Activated B cell treated with CpG ODN at 0.5 μM for 24 hours (primary cell): ENCODE data around the gene USP20. TPM values are rescaled to one million over a fixed set of nuclear protein-coding genes. Genes with fewer than 3 reads are reported as not detected.

ENCODE experiments used
- ATAC-seq: fragments of 200-7000 bp; cut with Tn5 transposase; one replicate; pipeline ENCODE4 v1.10.0; 2021; ENCODE audit warnings: low read depth, mild to moderate bottlenecking, moderate library complexity
- CTCF ChIA-PET: fragments of 350-600 bp; sonication (Branson Sonifier 250); formaldehyde crosslinking; loops from one replicate; lab custom pipeline; 2021; ENCODE audit warnings: antibody characterized with exemption; lab: Charles Lee
- POLR2A ChIA-PET: fragments of 350-600 bp; sonication (Branson Sonifier 250); formaldehyde crosslinking; loops from one replicate; lab custom pipeline; 2021; ENCODE audit warnings: antibody characterized with exemption; lab: Charles Lee
- DNase-seq: peaks from one replicate; pipeline ENCODE4 v3.0.0; 2022
- H3K27ac Mint-ChIP-seq: one replicate; pipeline ENCODE4 v1.8.0; 2020; ENCODE audit warnings: mixed read lengths
- H3K27me3 Mint-ChIP-seq: one replicate; pipeline ENCODE4 v1.8.0; 2021; ENCODE audit warnings: mixed read lengths
- H3K36me3 Mint-ChIP-seq: one replicate; pipeline ENCODE4 v1.8.0; 2021; ENCODE audit warnings: low read depth, mixed read lengths
- H3K4me1 Mint-ChIP-seq: one replicate; pipeline ENCODE4 v1.8.0; 2021; ENCODE audit warnings: mixed read lengths
- H3K4me3 Mint-ChIP-seq: one replicate; pipeline ENCODE4 v1.8.0; 2020; ENCODE audit warnings: mild to moderate bottlenecking, mixed read lengths
- H3K9me3 Mint-ChIP-seq: one replicate; pipeline ENCODE4 v1.8.0; 2020; ENCODE audit warnings: mixed read lengths
- CTCF ChIP-seq: fragments of 200-600 bp; IDR thresholded peaks from one replicate; pipeline ENCODE4 v1.8.0; 2022; ENCODE audit warnings: antibody characterized with exemption, mild to moderate bottlenecking
- intact Hi-C: fragments of 100-400 bp; cut with micrococcal nuclease; formaldehyde crosslinking; loops from one replicate; pipeline ENCODE4 v1.15.1; 2024
- total RNA-seq: library from RNA; stranded (reverse); gene quantifications from 2 replicates; pipeline ENCODE4 v1.2.3, GENCODE V29; 2022

The USP20 gene
- total RNA-seq, 1 donor from 2014 or later = 31.6 TPM

- H3K4me1 Mint-ChIP-seq = peaks cover 28% of the 10 kb centered on the region
- ChIA-PET CTCF (no interaction called here), POLR2A (no interaction called here)
- no peaks in the 10 kb centered on the region for H3K9me3 Mint-ChIP-seq
- ATAC-seq = no peak
- no peak overlapping the region for H3K27ac Mint-ChIP-seq
- H3K36me3 Mint-ChIP-seq = peaks cover 41% of the 10 kb centered on the region
- DNase-seq = no peak
- no peaks in the 10 kb centered on the region for H3K27me3 Mint-ChIP-seq
- no peak overlapping the region for H3K4me3 Mint-ChIP-seq
- TF ChIP-seq CTCF = no peak
- intact Hi-C loops = loop anchor here (10.0 kb wide), 1 partner anchor 474 kb away; no protein-coding TSS in a partner anchor
These were observed 45.6 kb downstream of the USP20 start for GRCh38 chr9:129880654-129881546.

- intact Hi-C loops = loop anchor here (10.0 kb wide), 1 partner anchor 473 kb away; no protein-coding TSS in a partner anchor
- ATAC-seq (no peak), DNase-seq (no peak)
- Mint-ChIP-seq H3K4me3 (no peak overlapping the region), H3K9me3 (no peaks in the 10 kb centered on the region), H3K27me3 (no peaks in the 10 kb centered on the region), H3K4me1 (peaks cover 35% of the 10 kb centered on the region), H3K36me3 (peaks cover 37% of the 10 kb centered on the region), H3K27ac (no peak overlapping the region)
- CTCF ChIA-PET = no interaction called here
- no peak for TF ChIP-seq CTCF
- POLR2A ChIA-PET = interaction anchor here (1.1 kb wide), 1 partner anchor 259 kb away, joined by 3 read pairs; no protein-coding TSS in a partner anchor
These were observed 46.5 kb downstream of the USP20 start for GRCh38 chr9:129881547-129882324.

GRCh38 chr9:129884220-129885017 is 49.2 kb downstream of the USP20 start:
- no peaks in the 10 kb centered on the region for H3K9me3 Mint-ChIP-seq
- H3K27ac Mint-ChIP-seq = peak overlapping the region; percentile 98
- peaks cover 41% of the 10 kb centered on the region for H3K36me3 Mint-ChIP-seq
- peak overlapping the region; percentile 84 for H3K4me3 Mint-ChIP-seq
- ChIA-PET POLR2A (interaction anchor here (0.5 to 8.6 kb wide), 14 partner anchors 10 to 244 kb away, joined by 3 to 109 read pairs (median 5); partner anchors contain the start of genes C9orf78, FNBP1 and USP20), CTCF (interaction anchor here (0.8 to 1.7 kb wide), 11 partner anchors 13 to 223 kb away, joined by 3 to 13 read pairs (median 5); partner anchors contain the start of genes C9orf78 and USP20)
- TF ChIP-seq CTCF = no peak
- peak; percentile 92 for DNase-seq
- H3K4me1 Mint-ChIP-seq = peaks cover 59% of the 10 kb centered on the region
- no peaks in the 10 kb centered on the region for H3K27me3 Mint-ChIP-seq
- ATAC-seq = peak; percentile 61
- intact Hi-C loops = loop anchor here (1.0 to 10.0 kb wide), 8 partner anchors 34 to 745 kb away; partner anchors contain the start of genes C9orf78, TOR1B and USP20

- TF ChIP-seq CTCF = no peak
- DNase-seq (peak; percentile 48), ATAC-seq (no peak)
- intact Hi-C loops = loop anchor here (1.0 to 10.0 kb wide), 6 partner anchors 34 to 746 kb away; no protein-coding TSS in a partner anchor
- peak overlapping the region; percentile 84 for H3K4me3 Mint-ChIP-seq
- H3K9me3 Mint-ChIP-seq = no peaks in the 10 kb centered on the region
- H3K27me3 Mint-ChIP-seq = no peaks in the 10 kb centered on the region
- ChIA-PET CTCF (interaction anchor here (0.6 to 2.8 kb wide), 16 partner anchors 13 to 222 kb away, joined by 3 to 13 read pairs (median 4); partner anchors contain the start of genes C9orf78 and USP20), POLR2A (interaction anchor here (0.5 to 8.6 kb wide), 19 partner anchors 9 to 243 kb away, joined by 3 to 109 read pairs (median 5); partner anchors contain the start of genes C9orf78, FNBP1 and USP20)
- peaks cover 66% of the 10 kb centered on the region for H3K4me1 Mint-ChIP-seq
- peaks cover 45% of the 10 kb centered on the region for H3K36me3 Mint-ChIP-seq
- H3K27ac Mint-ChIP-seq = peak overlapping the region; percentile 98
These were observed 49.9 kb downstream of the USP20 start for GRCh38 chr9:129885018-129885669.
